Loucy (cell line): Measurements from ENCODE around the gene ZNF784.

Experiments used
- EZH2phosphoT487 ChIP-seq: fragments of 200-600 bp; IDR thresholded peaks from 2 replicates; pipeline ENCODE4 v1.6.1; 2018; ENCODE audit warnings: antibody characterized with exemption, mild to moderate bottlenecking, moderate library complexity, borderline replicate concordance
- TF ChIP-seq, protein P1 (sequence below): fragments of 200-600 bp; sonication (generic); conservative IDR thresholded peaks from 2 replicates; pipeline ENCODE4 v1.5.1; 2014; ENCODE audit warnings: mild to moderate bottlenecking, antibody characterized with exemption, low read length

DNA sequence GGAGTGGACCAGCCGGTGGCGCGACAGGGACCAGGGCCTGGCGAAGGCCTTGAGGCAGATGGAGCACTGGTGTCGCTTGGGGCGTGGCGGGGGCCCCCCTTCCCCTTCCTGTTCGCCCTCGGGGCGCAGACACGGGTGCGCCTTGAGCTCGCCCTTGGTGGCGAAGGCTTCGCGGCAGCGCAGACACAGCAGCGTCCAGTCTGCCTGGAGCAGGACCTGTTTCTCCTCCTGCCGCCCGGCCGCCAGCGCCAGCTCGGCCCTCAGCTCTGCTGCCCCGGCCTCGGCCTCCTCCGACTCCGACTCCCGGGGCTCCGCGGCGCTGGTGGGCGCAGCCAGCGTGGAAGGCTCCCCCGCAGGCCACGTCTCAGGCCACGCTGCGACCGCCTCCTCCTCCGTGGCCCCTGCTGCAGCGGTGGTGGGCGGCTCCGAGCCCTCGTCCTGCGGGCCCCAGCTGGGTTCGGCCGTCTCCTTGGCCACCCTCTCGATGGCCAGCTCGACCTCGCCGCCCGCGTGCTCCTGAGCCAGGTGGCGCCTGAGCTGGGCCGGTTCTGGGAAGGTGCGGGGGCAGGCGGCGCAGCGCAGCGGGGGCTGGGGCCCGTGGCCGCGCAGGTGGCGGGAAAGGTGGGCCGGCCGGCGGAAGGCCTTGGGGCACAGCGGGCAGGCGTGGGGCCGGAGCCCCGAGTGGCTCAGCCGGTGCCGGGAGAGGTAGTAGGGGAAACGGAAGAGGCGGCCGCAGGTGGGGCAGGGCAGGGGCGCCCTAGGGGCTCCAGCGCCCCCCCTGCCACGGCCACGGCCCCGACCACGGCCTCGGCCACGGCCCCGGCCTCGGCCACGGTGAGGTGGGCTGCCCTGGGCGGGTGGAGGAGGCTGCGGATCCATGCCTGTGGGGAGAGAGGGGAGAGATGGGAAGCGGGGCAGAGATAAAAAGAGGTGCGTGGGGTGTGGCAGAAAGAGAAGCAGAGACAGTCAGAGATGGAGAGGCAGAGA is 45.3 kb downstream of the ZNF784 start:
- TF ChIP-seq, protein P1, sequence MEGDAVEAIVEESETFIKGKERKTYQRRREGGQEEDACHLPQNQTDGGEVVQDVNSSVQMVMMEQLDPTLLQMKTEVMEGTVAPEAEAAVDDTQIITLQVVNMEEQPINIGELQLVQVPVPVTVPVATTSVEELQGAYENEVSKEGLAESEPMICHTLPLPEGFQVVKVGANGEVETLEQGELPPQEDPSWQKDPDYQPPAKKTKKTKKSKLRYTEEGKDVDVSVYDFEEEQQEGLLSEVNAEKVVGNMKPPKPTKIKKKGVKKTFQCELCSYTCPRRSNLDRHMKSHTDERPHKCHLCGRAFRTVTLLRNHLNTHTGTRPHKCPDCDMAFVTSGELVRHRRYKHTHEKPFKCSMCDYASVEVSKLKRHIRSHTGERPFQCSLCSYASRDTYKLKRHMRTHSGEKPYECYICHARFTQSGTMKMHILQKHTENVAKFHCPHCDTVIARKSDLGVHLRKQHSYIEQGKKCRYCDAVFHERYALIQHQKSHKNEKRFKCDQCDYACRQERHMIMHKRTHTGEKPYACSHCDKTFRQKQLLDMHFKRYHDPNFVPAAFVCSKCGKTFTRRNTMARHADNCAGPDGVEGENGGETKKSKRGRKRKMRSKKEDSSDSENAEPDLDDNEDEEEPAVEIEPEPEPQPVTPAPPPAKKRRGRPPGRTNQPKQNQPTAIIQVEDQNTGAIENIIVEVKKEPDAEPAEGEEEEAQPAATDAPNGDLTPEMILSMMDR = no peak
- TF ChIP-seq EZH2phosphoT487 = no peak
